Smooth muscle cell (in vitro differentiated cells): ENCODE data around the gene USP16. TPM values are rescaled to one million over a fixed set of nuclear protein-coding genes. Genes with fewer than 3 reads are reported as not detected.

Experiments
- DNase-seq: peaks from one replicate; lab custom pipeline; 2025; ENCODE audit not compliant: unreplicated experiment; lab: John Stamatoyannopoulos, UW
- H2AFZ ChIP-seq: fragments of 200-600 bp; sonication (generic); 2 replicates; pipeline ENCODE4 v1.6.0; 2016; ENCODE audit warnings: antibody characterized with exemption, low read depth, mild to moderate bottlenecking
- H3F3A ChIP-seq: fragments of 200-600 bp; sonication (generic); 2 replicates; pipeline ENCODE4 v1.6.0; 2017; ENCODE audit warnings: antibody characterized with exemption, low read depth
- H3K27ac ChIP-seq: fragments of 200-600 bp; sonication (generic); 2 replicates; pipeline ENCODE4 v1.5.1; 2016; ENCODE audit warnings: low read depth, mild to moderate bottlenecking
- H3K27me3 ChIP-seq: fragments of 200-600 bp; sonication (generic); 2 replicates; pipeline ENCODE4 v1.6.1; 2016; ENCODE audit warnings: low read depth, mild to moderate bottlenecking
- H3K36me3 ChIP-seq: fragments of 200-600 bp; sonication (generic); 2 replicates; pipeline ENCODE4 v1.5.1; 2016; ENCODE audit warnings: low read depth
- H3K4me1 ChIP-seq: fragments of 200-600 bp; sonication (generic); 2 replicates; pipeline ENCODE4 v1.5.1; 2016; ENCODE audit warnings: low read depth
- H3K4me2 ChIP-seq: fragments of 200-600 bp; sonication (generic); 2 replicates; pipeline ENCODE4 v1.6.0; 2016; ENCODE audit warnings: mild to moderate bottlenecking
- H3K4me3 ChIP-seq: fragments of 200-600 bp; sonication (generic); 2 replicates; pipeline ENCODE4 v1.5.1; 2016; ENCODE audit warnings: mild to moderate bottlenecking
- H3K79me2 ChIP-seq: fragments of 200-600 bp; sonication (generic); 2 replicates; pipeline ENCODE4 v1.6.0; 2016; ENCODE audit warnings: low read depth, mild to moderate bottlenecking
- H3K9ac ChIP-seq: fragments of 200-600 bp; sonication (generic); 2 replicates; pipeline ENCODE4 v1.6.0; 2016; ENCODE audit warnings: low read depth
- H3K9me3 ChIP-seq: fragments of 200-600 bp; sonication (generic); replicated peaks from 2 replicates; pipeline ENCODE4 v1.5.1; 2016; ENCODE audit warnings: low read depth
- H4K20me1 ChIP-seq: fragments of 200-600 bp; sonication (generic); 2 replicates; pipeline ENCODE4 v1.6.0; 2016; ENCODE audit warnings: low read depth
- WGBS: methylation state at CpG from one replicate; pipeline ENCODE4 v1.1.7; 2016; ENCODE audit warnings: low lambda C conversion rate; 5-methylcytosine and 5-hydroxymethylcytosine counted together
- polyA plus RNA-seq: library from polyadenylated mRNA; unstranded; fragments of >200 nt; fragmentation: Nextera tagmentation; extraction: Ambion mirVana; gene quantifications from 2 replicates; pipeline ENCODE4 v1.2.1, GENCODE V29; 2016
- total RNA-seq: library from RNA; depleted of rRNA; stranded (reverse); fragments of >200 nt; gene quantifications from 2 replicates; pipeline ENCODE4 v1.2.3, GENCODE V29; 2014
- TF ChIP-seq, protein P1 (sequence below): fragments of 200-600 bp; sonication (generic); IDR thresholded peaks from 2 replicates; pipeline ENCODE4 v1.5.1; 2017; ENCODE audit warnings: borderline replicate concordance, mild to moderate bottlenecking, antibody characterized with exemption; ENCODE audit not compliant: insufficient read depth, poor library complexity, severe bottlenecking

The USP16 gene
- total and polyA plus RNA-seq, 2 experiments from 2014 or later = 25.9 to 37.0 TPM

DNA sequence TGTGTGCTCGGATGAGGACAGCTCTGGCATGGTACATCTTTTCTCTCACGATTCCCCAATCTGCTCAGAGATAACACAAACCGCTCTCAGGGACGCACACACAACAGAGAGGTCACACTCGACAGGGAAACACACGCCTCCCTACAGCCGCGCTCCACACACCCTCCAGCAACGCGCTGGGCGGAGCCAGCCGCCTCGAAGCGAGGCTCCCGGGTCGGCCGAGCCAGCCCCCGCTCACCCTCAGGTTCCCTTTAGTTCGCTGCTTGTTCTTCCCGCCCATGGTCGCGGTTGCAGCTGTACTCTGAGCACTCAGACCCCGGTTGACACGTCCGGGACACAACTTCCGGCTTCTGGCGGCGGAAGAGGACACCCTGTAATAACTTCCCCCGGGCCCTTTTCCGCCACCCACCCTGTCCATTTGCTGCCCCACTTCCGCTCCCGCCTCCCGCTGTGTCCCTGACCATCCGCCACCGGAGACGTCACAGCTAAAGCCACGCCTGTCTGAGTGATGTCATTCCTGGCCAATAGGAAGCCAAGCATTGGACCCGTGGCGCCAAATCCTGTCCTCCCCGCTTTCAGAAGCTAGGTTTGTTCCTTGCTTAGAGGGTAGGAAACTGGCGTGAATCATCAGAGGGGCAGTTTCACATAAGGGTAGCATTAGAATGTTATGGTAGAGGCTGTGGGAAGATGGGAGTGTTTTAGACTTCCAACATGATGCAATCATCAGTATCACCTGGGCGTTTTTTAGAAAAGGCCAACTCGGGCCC lies 31.8 kb upstream of the USP16 start, which contains the start of gene LTN1:
Gene LTN1 (minus strand): TSS at position 352 of the 767 bp plus-strand sequence. CDS start 72 bp downstream, at position 280.
- TF ChIP-seq, protein P1, sequence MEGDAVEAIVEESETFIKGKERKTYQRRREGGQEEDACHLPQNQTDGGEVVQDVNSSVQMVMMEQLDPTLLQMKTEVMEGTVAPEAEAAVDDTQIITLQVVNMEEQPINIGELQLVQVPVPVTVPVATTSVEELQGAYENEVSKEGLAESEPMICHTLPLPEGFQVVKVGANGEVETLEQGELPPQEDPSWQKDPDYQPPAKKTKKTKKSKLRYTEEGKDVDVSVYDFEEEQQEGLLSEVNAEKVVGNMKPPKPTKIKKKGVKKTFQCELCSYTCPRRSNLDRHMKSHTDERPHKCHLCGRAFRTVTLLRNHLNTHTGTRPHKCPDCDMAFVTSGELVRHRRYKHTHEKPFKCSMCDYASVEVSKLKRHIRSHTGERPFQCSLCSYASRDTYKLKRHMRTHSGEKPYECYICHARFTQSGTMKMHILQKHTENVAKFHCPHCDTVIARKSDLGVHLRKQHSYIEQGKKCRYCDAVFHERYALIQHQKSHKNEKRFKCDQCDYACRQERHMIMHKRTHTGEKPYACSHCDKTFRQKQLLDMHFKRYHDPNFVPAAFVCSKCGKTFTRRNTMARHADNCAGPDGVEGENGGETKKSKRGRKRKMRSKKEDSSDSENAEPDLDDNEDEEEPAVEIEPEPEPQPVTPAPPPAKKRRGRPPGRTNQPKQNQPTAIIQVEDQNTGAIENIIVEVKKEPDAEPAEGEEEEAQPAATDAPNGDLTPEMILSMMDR = no peak
- Histone ChIP-seq H3K27me3 (no peaks in the 10 kb centered on the region), H4K20me1 (peaks cover under 1% of the 10 kb centered on the region), H3K27ac (peak within 1 kb of the TSS; percentile 93), H3K9me3 (no peaks in the 10 kb centered on the region), H3F3A (peaks cover 8% of the 10 kb centered on the region), H3K4me3 (peak within 1 kb of the TSS; percentile 76), H3K4me2 (peak within 1 kb of the TSS; percentile 91), H3K79me2 (peaks cover 44% of the 10 kb centered on the region), H3K36me3 (no peaks in the 10 kb centered on the region), H3K4me1 (peaks cover 8% of the 10 kb centered on the region), H2AFZ (peak within 1 kb of the TSS; percentile 71), H3K9ac (peak within 1 kb of the TSS; percentile 87)
- peak; percentile 91 for DNase-seq
- 2% methylated on average over 37 of the region's 43 CpGs for WGBS

DNA sequence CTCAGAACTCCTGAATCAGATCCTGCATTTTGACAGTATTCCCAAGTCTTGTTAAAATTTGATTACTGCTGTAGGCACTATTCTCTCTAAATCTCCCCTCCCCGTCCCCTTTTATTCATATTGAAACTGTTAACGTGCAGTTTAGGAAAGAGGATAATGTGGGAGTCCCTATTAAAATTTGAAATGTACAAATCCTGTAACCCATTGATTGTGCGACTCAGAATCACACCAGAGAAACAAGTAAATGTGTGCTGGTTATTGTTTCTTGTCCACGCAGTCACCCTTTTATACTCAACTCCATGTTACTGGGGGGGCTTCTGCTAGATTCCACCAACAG lies 31.2 kb upstream of the USP16 start:
- WGBS = 57% methylated on average over 4 of the region's 4 CpGs
- Histone ChIP-seq H3K4me1 (peaks cover 8% of the 10 kb centered on the region), H3K27ac (peak overlapping the region; percentile 93), H2AFZ (peak overlapping the region; percentile 71), H3K36me3 (no peaks in the 10 kb centered on the region), H3K27me3 (no peaks in the 10 kb centered on the region), H3K4me3 (peak overlapping the region; percentile 76), H3K4me2 (peak overlapping the region; percentile 78), H3K9ac (peak overlapping the region; percentile 80), H3K9me3 (no peaks in the 10 kb centered on the region), H4K20me1 (no peaks in the 10 kb centered on the region), H3K79me2 (peaks cover 41% of the 10 kb centered on the region), H3F3A (peaks cover 8% of the 10 kb centered on the region)
- no peak for DNase-seq
- TF ChIP-seq, protein P1 = no peak

DNA sequence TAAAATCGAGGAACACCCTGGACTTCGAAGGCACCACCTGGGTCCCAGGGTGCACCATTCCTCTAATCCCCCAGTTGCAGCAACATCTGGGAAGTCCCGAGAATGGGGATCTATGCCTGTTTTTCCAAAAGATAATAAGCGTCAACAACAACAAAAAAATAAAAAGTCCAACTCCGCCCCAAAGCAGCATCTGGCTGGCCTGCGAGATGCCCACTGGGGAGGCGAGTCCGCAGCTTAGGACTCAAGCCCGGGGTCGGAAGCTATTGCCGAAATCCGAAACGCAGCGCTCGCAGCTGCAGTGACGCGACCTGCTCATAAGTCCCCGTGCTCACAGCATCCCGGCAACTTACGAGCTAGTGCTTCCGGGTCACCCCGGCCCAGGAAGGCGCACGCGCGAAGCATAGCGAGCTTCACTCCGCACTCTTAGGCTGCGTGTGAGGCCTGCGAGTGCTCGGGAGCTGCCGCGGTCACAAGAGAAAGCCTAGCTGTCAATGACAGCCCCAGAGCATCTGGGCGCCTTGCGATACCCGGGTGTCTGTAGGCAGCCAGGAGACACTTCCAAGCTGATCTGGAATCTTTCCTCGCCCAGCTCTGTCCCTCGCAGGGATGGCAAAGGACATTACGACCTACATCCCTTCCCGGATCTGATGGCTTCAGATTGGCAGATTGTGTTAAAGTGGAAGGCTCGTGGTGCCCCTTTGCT lies 21.9 kb upstream of the USP16 start:
- DNase-seq = peak; percentile 69
- peak overlapping the region; percentile 85 for H3K4me2 ChIP-seq
- H2AFZ ChIP-seq = peak overlapping the region; percentile 86
- peak overlapping the region; percentile 90 for H3K27ac ChIP-seq
- 1% methylated on average over 41 of the region's 41 CpGs for WGBS
- H3K9ac ChIP-seq = peak overlapping the region; percentile 62
- H3K36me3 ChIP-seq = no peaks in the 10 kb centered on the region
- peaks cover 7% of the 10 kb centered on the region for H3F3A ChIP-seq
- peaks cover 12% of the 10 kb centered on the region for H3K4me1 ChIP-seq
- H3K27me3 ChIP-seq = no peaks in the 10 kb centered on the region
- H3K9me3 ChIP-seq = no peaks in the 10 kb centered on the region
- peak overlapping the region; percentile 53 for H3K4me3 ChIP-seq
- H4K20me1 ChIP-seq = no peaks in the 10 kb centered on the region
- no peaks in the 10 kb centered on the region for H3K79me2 ChIP-seq
- TF ChIP-seq, protein P1 = no peak
